GM21825 (cell line): ENCODE data around the gene MOGAT3.
A peak's percentile ranks its signal among the peaks of the same experiment; 100 is the strongest.

Experiments
- ATAC-seq: cut with Tn5 transposase; IDR thresholded peaks from one replicate; pipeline ENCODE4 v1.9.1; 2021; ENCODE audit warnings: mild to moderate bottlenecking, moderate library complexity; ENCODE audit not compliant: unreplicated experiment

The MOGAT3 gene

DNA sequence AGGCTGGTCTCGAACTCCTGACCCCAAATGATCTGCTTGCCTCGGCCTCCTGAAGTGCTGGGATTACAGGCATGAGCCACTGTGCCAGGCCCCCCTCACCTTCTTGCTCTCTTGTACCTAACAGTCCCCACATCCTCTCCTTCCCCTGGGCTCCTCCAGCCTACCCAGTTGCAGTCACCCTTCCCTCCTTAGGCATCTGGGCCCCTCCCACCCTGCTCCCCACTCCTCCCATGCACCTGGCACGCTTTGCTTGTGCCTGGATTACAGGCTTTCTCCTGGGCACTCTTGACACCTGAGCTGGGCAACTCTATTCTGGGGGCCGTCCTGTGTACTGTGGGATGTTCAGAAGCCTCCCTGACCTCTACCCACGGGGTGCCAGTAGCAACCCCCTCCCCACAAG, 33.8 kb upstream of the MOGAT3 start:
- ATAC-seq: no peak

DNA sequence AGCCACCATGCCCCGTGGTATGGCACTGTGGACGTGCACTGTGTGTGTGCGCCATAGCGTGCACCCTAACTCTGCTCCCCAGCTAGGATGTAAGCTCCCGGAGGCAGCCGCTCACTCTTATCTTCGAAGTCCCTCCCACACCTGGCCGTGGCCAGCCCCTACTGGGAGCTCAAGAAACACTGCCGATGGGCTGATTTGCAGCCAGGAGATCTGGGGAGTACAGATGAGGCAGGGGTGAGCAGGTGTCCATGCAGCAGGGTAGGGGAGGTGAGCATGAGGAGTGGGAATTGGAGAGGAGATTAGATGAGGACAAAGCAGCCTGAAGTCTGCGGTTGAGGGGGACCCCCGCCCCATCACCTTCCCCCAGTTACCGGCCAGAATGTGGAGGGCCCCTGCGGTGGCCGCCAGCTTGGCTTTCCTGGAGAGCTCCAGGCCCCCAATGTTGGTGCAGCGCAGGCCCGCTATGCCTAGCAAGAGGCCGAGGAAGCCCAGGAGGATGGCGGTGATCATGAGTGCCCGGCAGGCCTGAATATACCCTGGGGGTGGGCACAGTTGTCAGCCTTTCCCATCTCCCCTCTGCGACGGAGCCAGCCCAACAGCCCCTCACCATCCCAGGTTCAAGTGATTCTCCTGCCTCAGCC, 33.2 kb upstream of the MOGAT3 start:
- ATAC-seq: no peak

DNA sequence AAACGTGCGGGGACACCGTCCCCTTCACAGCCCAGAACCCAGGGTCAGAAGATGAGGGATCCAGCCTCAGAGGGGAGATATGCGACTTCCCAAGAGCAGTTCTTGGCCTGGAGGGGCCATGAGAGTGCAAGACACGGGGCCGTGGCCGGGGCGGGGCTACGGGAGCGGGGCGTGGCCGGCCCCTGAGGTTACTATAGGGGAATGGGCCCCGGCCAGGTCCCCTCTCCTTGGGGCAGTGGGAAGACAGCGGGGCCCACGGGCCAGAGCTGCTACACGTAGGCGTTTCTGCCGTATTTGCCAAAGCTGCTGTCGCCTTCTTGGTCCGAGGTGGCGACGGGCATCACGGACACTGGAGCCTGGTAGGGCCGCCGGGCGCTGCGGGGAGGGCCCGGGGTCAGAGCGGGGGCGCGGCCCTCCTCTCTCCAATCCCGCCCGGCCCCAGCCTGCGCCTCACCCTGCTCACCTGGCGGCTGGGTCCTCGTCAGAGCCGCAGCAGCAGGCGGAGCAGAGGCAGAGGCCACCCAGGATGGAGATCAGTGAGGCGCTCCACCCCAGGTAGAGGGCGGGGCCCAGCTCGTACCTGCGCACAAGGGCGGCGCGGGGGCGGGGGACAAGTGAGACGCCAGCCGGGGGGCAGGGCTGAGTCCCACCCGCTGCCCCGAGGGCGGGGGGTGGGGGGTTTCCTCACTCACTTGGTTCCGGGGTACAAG, 31.5 kb upstream of the MOGAT3 start:
- no peak for ATAC-seq

DNA sequence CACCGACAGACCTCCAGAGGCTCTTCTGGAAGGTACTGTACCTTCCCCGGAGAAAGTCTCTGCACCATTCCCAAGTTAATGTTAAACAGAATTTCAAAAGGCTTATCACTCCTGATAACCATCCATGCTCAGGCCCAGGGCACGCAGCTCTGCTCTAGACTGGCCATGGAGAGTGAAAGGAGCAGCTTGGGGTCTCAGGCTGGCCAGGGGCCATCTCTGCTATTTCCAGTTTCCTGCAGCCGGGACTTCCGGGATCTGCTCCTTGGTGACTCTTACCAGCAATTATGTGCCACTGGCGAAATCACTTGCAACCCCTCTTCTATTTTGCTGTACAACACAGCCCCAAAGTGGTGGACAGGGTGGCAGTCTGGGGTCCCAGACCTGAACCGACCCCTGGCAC, 30.8 kb upstream of the MOGAT3 start:
- no peak for ATAC-seq

DNA sequence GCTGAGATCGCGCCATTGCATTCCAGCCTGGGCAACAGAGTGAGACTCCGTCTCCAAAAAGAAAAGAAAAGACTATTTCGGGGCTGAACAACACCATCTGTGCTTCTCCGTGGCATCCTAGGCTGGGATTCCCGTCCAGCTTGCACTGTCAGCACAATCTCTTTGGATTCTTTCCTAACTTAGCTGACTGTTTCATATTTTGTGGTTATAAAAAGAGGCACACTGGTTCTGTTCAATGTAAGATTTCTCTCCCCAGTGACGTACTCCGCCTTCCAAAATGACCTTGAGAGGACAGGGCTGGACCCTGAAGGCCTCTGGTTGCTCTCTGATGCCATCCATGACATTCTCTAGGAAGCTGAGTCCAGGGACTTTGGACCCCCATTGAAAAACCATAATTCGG, 25.9 kb upstream of the MOGAT3 start:
- no peak for ATAC-seq

DNA sequence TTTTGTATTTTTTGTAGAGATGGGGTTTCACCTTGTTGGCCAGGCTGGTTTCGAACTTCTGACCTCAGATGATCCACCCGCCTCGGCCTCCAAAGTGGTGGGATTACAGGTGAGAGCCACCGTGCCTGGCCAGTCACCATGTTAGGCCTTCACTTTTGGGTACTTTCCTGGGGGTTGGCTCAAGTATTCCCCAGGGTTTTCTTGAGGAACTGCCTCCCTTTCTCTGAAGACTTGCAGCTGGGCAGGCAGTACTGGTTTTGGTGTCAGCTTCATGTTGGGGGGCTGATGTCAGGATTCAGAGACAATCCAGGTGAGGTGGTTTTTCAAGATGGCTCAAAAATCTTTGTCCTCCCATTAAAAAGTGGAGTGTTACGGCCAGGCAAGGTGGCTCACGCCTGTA, 24.8 kb upstream of the MOGAT3 start:
- no peak for ATAC-seq

DNA sequence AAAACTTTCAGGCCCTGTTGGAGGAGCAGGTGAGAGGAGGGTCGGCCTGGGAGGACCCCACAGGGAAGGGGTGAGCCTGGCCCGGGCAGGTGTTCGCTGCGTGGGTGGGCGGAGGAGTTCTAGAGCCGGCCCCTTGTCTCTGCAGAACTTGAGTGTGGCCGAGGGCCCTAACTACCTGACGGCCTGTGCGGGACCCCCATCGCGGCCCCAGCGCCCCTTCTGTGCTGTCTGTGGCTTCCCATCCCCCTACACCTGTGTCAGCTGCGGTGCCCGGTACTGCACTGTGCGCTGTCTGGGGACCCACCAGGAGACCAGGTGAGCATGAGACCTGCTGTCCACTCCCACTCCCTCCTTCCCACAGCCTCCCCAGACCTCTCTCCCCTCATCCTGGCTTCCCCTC, 22.7 kb upstream of the MOGAT3 start:
- no peak for ATAC-seq

DNA sequence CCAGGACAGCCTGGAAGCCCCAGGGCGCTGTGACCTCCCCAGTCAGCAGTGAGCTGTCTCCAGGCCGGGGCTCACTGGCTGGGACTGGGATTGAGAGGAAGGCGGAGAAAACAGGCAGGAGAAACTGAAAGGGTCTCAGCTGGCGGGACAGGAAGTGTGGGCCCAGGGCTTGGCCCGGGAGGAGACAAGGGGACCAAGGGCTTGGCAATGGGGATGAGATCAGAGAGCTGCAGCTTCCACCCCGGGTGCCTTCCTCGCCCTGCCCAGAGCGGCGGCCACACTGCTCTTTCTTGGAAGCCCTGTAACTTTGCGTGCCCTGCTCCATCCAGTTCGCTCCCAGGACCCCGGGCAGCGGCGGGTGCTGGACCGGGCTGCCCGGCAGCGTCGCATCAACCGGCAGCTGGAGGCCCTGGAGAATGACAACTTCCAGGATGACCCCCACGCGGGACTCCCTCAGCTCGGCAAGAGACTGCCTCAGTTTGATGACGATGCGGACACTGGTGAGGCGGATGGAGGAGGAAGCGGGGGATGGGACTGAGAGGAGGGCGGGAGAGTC, 21.5 kb upstream of the MOGAT3 start:
- no peak for ATAC-seq

DNA sequence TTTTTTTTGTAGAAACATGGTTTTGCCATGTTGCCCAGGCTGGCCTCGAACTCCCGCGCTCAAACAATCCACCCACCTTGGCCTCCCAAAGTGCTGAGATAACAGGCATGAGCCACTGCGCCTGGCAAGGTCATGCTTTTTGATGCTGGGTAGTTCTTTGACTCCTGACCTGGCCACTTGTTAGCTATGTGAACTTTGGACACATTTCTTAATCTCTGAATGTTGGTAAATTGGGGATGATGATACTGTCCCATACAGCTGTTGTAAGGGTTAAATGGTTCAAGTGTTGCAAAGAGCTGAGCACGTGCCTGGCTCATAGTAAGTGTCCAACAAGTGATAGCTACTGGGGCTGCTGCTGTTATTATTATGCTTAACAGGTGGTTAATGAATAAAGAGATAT, 19.5 kb upstream of the MOGAT3 start:
- ATAC-seq: no peak

DNA sequence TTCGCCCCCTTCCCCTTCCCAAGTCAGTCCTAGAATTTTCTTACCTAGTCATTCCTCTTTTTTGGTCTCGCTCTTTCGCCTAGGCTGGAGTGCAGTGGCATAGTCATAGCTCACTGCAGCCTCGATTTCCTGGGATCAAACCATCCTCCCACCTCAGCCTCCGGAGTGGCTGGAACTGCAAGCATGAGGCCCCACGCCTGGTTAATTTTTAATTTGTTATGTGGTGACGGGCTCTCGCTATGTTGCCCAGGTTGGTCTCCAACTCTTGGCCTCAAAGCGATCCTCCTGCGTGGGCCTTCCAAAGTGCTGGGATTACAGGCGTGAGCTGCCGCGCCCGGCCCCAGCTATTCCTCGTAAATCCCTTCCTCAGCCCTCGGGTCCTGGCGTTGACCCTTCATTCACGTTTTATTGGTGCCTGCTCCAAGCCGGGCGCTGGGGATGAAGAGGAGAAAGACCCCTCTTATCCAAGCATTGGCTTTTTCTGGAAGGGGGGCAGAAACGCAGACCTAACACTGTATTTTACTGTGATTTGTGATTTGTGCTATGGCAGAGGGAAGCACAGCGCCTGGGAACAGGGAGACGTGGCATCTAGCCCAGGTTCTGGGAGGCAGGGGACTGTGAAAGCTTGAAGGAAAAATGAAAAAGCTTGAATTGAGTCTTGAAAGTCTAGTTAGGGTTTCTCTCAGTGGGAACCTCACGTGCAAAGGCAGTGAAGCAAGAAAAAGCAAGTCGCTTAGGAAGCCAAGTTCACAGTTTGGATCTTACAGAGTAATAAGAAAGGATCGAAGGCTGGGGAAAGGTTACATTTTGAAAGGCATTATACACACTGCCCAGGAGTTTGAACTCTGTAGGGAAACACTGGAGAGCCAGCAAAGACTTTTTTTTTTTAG, 17.6 kb upstream of the MOGAT3 start:
- peak; percentile 4 for ATAC-seq

DNA sequence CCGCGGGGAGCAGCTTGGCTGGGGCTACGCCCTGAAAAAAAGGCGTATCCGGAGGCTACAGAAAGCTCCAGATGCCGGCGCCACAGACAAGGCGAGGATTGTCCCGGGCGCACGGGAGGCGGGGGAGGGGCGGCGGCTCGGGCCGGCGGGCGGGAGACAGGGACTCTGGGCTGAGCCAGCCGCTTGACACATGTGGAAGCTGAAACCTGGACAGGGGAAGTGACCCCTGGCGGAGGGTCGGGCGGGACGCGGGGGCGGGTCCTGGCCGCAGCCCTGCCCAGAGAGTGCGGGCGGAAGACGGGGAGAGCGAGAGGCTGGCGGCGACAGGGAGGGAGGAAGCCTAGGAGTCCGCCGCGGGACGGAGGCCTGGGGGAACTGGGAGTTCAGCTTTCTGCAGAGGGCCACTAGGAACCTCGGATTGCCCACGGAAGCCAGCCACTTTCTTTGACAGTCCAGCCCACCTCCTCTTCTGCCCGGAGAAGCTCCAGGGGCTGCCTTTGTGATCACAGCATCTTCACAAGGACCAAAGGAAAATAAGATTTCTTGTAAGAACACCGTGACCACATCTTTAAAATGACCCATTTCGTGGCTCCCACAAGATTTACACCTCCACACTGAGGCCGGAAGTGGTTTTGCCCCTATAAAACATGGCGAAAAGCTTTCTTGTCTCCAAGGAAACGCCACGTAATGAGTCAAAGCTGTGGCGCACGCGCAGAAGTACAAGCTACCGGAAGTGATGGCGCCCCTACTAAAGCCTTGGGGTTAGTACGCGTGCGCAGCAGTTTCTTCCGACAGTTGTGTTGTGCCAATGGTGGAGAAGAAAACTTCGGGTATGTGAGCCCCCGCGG, 16.8 kb upstream of the MOGAT3 start, which contains the start of the genes PLOD3 and ZNHIT1:
TSS of gene PLOD3 (minus strand) at position 194 of the 848 bp plus-strand sequence. CDS start 307 bp downstream, outside the sequence.
TSS of gene ZNHIT1 (plus strand) at position 778 of the 848 bp plus-strand sequence. CDS start at position 809, 31 bp downstream.
- ATAC-seq: peak; percentile 57

DNA sequence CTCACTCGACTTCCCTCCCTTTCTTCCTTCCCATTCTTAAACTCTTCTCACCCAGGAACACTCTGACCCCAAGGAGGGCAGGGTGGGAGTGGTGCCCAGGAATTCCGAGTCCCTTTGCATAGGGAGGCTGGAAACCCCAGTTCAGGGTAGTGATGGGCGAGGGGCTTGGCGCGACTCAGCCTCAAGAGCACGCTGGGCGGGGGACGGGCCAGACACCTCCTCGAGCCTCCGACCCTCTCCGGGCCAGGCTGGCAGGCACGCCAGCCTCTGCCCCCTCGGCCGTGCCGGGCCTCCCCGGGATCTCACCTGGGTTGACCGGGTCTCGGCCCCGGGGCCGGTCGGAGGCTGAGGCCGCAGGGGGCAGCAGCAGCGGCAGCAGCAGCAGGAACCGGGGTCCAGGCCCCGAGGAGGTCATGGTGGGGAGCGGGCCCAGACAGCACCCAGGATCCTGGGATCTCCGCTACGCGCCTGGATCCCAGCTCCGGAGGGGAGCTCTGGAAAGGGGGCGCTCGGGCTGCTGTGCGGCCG, 16.1 kb upstream of the MOGAT3 start:
- ATAC-seq: peak; percentile 22

DNA sequence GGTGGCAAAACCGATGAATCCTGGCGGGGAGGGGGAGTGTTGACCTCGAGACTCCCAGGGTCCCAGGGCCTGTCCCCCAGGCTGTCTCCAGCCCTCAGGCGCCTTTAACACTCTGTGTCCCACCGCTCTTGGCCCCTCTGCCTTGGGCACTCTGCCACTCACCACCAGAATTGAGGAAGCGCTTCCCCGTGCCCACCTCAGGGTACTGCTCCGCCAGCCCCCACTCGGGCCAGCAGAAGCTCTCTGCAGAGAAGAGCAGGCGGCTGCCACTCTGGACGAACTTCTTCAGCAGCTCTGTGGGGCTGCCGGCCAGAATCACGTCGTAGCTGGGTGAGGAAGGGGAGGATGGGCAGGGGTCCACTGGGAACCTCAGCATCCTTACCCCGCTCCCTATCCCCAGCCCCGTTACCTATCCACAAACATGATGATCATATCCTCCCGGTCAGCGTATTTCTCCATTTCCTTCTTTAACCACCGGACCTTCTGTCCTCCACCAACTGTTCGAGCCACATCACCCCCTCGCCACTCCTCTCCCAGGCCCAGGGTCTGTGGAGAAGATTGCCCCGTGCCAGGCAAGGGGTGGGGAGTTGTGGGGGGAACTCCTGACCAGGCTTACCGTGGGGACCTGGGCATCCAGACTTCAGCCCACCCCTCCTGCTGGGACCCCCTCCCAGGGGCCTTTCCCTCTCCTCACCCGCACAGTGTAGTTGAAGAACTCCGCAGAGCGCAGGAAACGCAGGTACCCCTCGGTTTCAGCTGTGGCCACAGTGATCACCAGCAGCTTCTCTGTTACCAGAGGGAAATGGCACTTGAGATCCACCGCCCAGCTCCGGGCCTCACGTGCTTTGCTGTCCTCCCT, 15.4 kb upstream of the MOGAT3 start:
- ATAC-seq: peak; percentile 2

DNA sequence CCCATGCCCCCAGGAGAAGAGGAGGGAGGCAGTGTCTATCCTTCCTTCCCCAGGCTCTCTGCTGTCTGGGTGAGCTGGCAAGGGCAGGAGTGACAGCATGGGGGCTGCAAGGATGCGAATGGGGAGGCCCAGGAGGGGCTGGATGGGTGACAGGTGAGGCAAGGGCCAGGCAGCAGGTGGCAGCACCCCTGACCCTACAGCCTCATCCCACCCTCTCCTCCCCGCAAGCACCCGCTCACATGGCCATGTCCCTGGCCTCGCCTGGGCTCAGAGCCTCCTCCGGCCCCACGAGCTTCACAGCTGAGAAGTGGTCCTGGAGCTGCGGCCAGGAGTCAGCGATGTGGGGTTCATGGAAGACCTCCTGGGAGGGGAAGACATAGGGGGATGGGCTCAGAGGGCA, 11.2 kb upstream of the MOGAT3 start:
- ATAC-seq: no peak

DNA sequence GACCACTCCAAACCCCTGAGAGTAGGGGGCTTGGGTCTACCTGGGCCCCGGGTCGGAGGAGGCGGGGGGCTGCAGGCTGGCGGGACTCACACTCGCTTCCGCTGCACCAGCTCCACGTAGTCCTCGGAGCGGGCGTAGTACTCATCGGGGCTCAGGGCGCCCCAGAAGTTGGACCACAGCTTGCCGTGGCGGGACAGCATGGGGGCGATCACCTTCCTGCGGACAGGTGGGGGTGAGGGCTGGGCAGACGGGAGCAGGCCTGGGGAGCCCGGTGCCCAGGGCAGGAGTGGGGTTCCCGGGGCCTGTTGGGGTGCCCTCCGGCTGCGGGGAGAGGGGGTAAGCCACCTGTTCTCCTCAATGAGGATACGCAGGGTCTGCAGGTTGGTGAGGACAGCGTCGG, 10.7 kb upstream of the MOGAT3 start:
- no peak for ATAC-seq

DNA sequence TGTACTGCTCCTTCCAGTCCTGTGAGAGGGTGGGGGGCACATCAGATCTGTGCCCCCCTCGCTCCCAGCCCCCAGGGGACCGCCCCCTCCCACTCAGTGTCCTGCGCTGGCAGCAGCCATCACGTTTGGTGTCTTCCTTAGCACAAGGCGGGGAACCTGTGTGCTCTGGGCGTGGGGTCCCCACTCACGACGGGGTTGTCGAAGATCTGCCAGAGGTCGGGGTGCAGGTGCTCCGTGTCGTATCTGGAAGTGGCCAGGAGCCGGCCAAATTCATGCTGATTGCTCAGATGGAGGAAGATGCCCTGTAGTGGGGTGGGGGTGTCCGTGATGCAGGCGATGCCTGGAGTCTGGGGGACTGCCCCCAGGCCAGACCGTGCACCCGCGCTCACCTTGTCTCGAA, 9.3 kb upstream of the MOGAT3 start:
- ATAC-seq: no peak

DNA sequence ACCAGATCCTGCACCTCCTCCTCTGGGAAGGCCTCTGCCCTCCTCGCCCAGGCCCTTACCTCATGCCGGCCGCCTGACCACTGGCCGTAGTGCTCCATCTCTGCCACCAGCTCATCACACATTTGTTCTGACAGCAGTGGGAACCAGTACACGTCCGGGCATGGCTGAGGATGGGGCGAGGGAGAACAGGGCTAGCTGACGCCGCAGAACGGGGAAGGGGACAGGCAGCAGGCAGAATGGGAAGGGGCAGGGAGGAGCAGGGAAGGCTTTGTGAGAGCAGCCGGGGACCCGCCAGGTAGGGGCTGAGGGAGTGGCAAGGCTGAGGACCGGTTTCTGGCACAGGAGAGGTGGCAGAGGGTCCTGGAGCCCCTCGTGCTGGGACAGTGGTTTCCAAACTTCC, 8.0 kb upstream of the MOGAT3 start:
- no peak for ATAC-seq

DNA sequence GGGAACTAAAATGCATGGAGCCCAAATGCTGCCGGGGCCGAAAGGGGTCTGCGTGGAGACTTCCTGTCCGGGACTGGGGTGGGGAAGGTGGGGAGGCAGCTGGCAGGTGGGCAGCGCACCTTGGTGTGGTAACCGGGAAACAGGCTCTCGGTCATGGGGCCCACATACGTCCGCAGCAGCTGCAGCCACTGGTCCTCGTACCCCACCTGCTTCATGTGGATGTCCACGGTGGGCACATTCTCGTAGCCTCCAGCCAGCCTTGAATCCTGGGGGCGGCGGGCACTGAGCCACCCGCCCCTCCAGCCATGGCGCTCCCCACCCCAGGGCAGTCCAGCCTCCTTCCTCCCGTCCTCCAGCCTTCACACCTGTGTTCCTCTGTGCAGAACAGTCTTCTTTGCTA, 6.6 kb upstream of the MOGAT3 start:
- ATAC-seq: no peak

DNA sequence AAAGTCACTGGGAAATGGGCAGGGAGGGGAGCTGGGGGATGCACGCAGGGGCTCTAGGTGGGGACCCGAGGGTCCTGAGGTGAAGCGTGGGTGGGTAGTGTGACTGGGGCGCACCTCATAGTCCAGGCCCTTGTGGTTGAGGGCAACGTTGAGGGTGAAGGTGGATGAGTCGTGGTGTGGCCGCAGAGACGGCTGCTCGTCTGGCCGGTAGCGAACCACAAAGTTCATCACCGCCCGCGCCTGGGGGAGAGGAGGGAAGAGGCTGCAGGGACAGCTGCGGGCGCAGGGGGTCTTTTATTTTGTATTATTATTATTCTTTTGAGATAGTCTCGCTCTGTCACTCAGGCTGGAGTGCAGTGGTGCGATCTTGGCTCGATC, 5.8 kb upstream of the MOGAT3 start:
- ATAC-seq: no peak
